H1 (cell line): ENCODE data around the gene RRAS. TPM values are rescaled to one million over a fixed set of nuclear protein-coding genes. Genes with fewer than 3 reads are reported as not detected.

Experiments used
- CTCF ChIA-PET: fragments of 300-600 bp; sonication (Branson Sonifier 250); formaldehyde crosslinking; loops from one replicate; lab custom pipeline; 2021; ENCODE audit not compliant: partially characterized antibody; lab: Charles Lee
- POLR2A ChIA-PET: fragments of 300-600 bp; sonication (Branson Sonifier 250); formaldehyde crosslinking; loops from one replicate; lab custom pipeline; 2021; ENCODE audit warnings: inconsistent platforms; ENCODE audit not compliant: partially characterized antibody; lab: Charles Lee
- DNase-seq, 2 experiments: peaks; one replicate each; pipeline versions ENCODE4 v3.0.0 to v3.0.0-alpha.2; 2010 to 2022; ENCODE audit warnings: low spot score in 2 of 2, low read depth in 1 of 2, mixed read lengths in 1 of 2
- FAIRE-seq: peaks from 2 replicates; lab custom pipeline; 2011; peaks lifted over from hg19 to GRCh38; lab: Jason Lieb, UNC
- H2AFZ ChIP-seq: 2 replicates; pipeline ENCODE4 v1.8.1; 2012; ENCODE audit warnings: low read length, inconsistent platforms
- H2AK5ac ChIP-seq: 2 replicates; pipeline ENCODE4 v1.6.1; 2013; ENCODE audit warnings: low read depth, low read length
- H2BK120ac ChIP-seq: replicated peaks from 2 replicates; pipeline ENCODE3; 2013; ENCODE audit warnings: low read depth, low read length, inconsistent platforms
- H2BK12ac ChIP-seq: 2 replicates; pipeline ENCODE4 v1.6.1; 2013; ENCODE audit warnings: low read depth, low read length
- H2BK15ac ChIP-seq: 2 replicates; pipeline ENCODE4 v1.6.1; 2013; ENCODE audit warnings: low read length
- H2BK20ac ChIP-seq: 2 replicates; pipeline ENCODE4 v1.6.1; 2013; ENCODE audit warnings: low read length
- H2BK5ac ChIP-seq: 2 replicates; pipeline ENCODE4 v1.6.1; 2013; ENCODE audit warnings: low read depth, low read length
- H3K14ac ChIP-seq: 2 replicates; pipeline ENCODE4 v1.6.1; 2013; ENCODE audit warnings: inconsistent platforms; ENCODE audit not compliant: insufficient read length
- H3K18ac ChIP-seq: 2 replicates; pipeline ENCODE4 v1.6.1; 2013; ENCODE audit warnings: low read length; ENCODE audit errors: extremely low read depth
- H3K23ac ChIP-seq: 2 replicates; pipeline ENCODE4 v1.6.1; 2013; ENCODE audit warnings: inconsistent platforms; ENCODE audit not compliant: insufficient read length
- H3K23me2 ChIP-seq: 2 replicates; pipeline ENCODE4 v1.6.1; 2013; ENCODE audit warnings: low read depth, low read length
- H3K27ac ChIP-seq: 2 replicates; pipeline ENCODE4 v1.6.1; 2011; ENCODE audit warnings: low read depth, low read length, inconsistent platforms
- H3K27me3 ChIP-seq, 4 experiments: replicated peaks in 1 of 4; 1 replicate in 1 of 4; 2 replicates in 3 of 4; pipeline versions ENCODE4 v1.6.1 to v1.8.1; 2011 to 2013; ENCODE audit warnings: low read length in 3 of 4, mild to moderate bottlenecking in 3 of 4, inconsistent platforms in 2 of 4, mixed read lengths in 2 of 4, moderate library complexity in 1 of 4; ENCODE audit not compliant: control insufficient read depth in 3 of 4, insufficient read depth in 3 of 4; ENCODE audit errors: extremely low read depth in 1 of 4
- H3K36me3 ChIP-seq, 4 experiments: 2 replicates each; pipeline versions ENCODE4 v1.6.1 to v1.8.1; 2011 to 2013; ENCODE audit warnings: mild to moderate bottlenecking in 4 of 4, low read length in 3 of 4, moderate library complexity in 2 of 4, control low read depth in 1 of 4, inconsistent platforms in 1 of 4; ENCODE audit not compliant: insufficient read depth in 4 of 4, control insufficient read depth in 2 of 4
- H3K4ac ChIP-seq: replicated peaks from 2 replicates; pipeline ENCODE3; 2013; ENCODE audit warnings: low read length, low read depth, mixed read lengths, inconsistent platforms; ENCODE audit not compliant: insufficient read length
- H3K4me1 ChIP-seq, 4 experiments: replicated peaks in 1 of 4; 1 replicate in 1 of 4; 2 replicates in 3 of 4; pipeline versions ENCODE4 v1.6.1 to v1.8.1; 2011 to 2013; ENCODE audit warnings: low read length in 3 of 4, inconsistent platforms in 2 of 4, mixed read lengths in 1 of 4; ENCODE audit not compliant: insufficient read depth in 4 of 4, control insufficient read depth in 3 of 4
- H3K4me2 ChIP-seq, 2 experiments: 2 replicates each; pipeline versions ENCODE4 v1.6.1 to v1.8.1; 2011 to 2013; ENCODE audit warnings: low read depth in 2 of 2, low read length in 2 of 2, control low read depth in 1 of 2, inconsistent platforms in 1 of 2, mild to moderate bottlenecking in 1 of 2; ENCODE audit not compliant: insufficient read depth in 1 of 2
- H3K4me3 ChIP-seq, 4 experiments: fragments of 200-600, 300-600 bp in 1 of 4; sonication (generic), shearing (Covaris generic), sonication (Bioruptor Twin) in 1 of 4; 2 replicates each; pipeline versions ENCODE4 v1.5.1 to v1.8.1; 2011 to 2016; ENCODE audit warnings: low read length in 4 of 4, low read depth in 3 of 4, control low read depth in 2 of 4, inconsistent platforms in 2 of 4, mild to moderate bottlenecking in 2 of 4, mixed read lengths in 1 of 4, moderate library complexity in 1 of 4; ENCODE audit not compliant: insufficient read depth in 2 of 4; ENCODE audit errors: extremely low read depth in 1 of 4
- H3K56ac ChIP-seq: replicated peaks from 2 replicates; pipeline ENCODE3; 2013; ENCODE audit warnings: low read depth, mild to moderate bottlenecking, mixed read lengths, low read length, inconsistent platforms; ENCODE audit not compliant: insufficient read length
- H3K79me1 ChIP-seq: 2 replicates; pipeline ENCODE4 v1.6.1; 2013; ENCODE audit warnings: low read depth, low read length, control low read depth
- H3K79me2 ChIP-seq, 2 experiments: 2 replicates each; pipeline versions ENCODE4 v1.6.1 to v1.8.1; 2012 to 2013; ENCODE audit warnings: low read length in 2 of 2, mild to moderate bottlenecking in 2 of 2, inconsistent platforms in 1 of 2; ENCODE audit not compliant: insufficient read depth in 2 of 2, control insufficient read depth in 1 of 2
- H3K9ac ChIP-seq, 4 experiments: replicated peaks in 1 of 4; 1 replicate in 1 of 4; 2 replicates in 3 of 4; pipeline versions ENCODE4 v1.6.1 to v1.8.1; 2011 to 2013; ENCODE audit warnings: low read depth in 3 of 4, low read length in 3 of 4, control low read depth in 2 of 4, mild to moderate bottlenecking in 2 of 4, moderate library complexity in 2 of 4, inconsistent platforms in 1 of 4; ENCODE audit errors: extremely low read depth in 1 of 4
- H3K9me3 ChIP-seq, 2 experiments: 2 replicates each; pipeline versions ENCODE4 v1.6.1 to v1.8.1; 2012 to 2013; ENCODE audit warnings: mild to moderate bottlenecking in 2 of 2, moderate library complexity in 2 of 2, control low read depth in 1 of 2, inconsistent platforms in 1 of 2, low read depth in 1 of 2, low read length in 1 of 2, mixed read lengths in 1 of 2; ENCODE audit not compliant: insufficient read depth in 2 of 2
- H4K20me1 ChIP-seq, 2 experiments: replicated peaks in 1 of 2; 2 replicates each; pipeline versions ENCODE3 to v1.8.1; 2011 to 2013; ENCODE audit warnings: inconsistent platforms in 2 of 2, low read length in 2 of 2, mild to moderate bottlenecking in 1 of 2; ENCODE audit not compliant: insufficient read depth in 2 of 2, control insufficient read depth in 1 of 2
- H4K5ac ChIP-seq: 2 replicates; pipeline ENCODE4 v1.6.1; 2013; ENCODE audit warnings: low read length, low read depth, mixed read lengths, inconsistent platforms; ENCODE audit not compliant: insufficient read length
- H4K8ac ChIP-seq: 2 replicates; pipeline ENCODE4 v1.8.0; 2013; ENCODE audit warnings: mild to moderate bottlenecking, moderate library complexity, low read length, inconsistent platforms; ENCODE audit not compliant: insufficient read depth; ENCODE audit errors: extremely low read depth
- H4K91ac ChIP-seq: replicated peaks from 2 replicates; pipeline ENCODE3; 2013; ENCODE audit warnings: low read length, mixed read lengths, inconsistent platforms; ENCODE audit not compliant: insufficient read length
- ATF3 ChIP-seq: IDR thresholded peaks from 2 replicates; pipeline ENCODE4 v1.6.1; 2011; ENCODE audit warnings: low read depth, mild to moderate bottlenecking, low read length; ENCODE audit not compliant: insufficient read depth
- EGR1 ChIP-seq: IDR thresholded peaks from 2 replicates; pipeline ENCODE4 v1.6.1; 2011; ENCODE audit warnings: low read depth, low read length, borderline replicate concordance
- POLR2AphosphoS5 ChIP-seq: IDR thresholded peaks from 2 replicates; pipeline ENCODE4 v1.6.1; 2011; ENCODE audit warnings: low read depth, low read length
- RNF2 ChIP-seq: fragments of 200-900, 300-1000 bp; sonication (generic); IDR thresholded peaks from 2 replicates; pipeline ENCODE4 v1.7.1; 2016; ENCODE audit warnings: borderline replicate concordance, low read depth, mild to moderate bottlenecking, antibody characterized with exemption, low read length; ENCODE audit not compliant: poor library complexity, severe bottlenecking; ENCODE audit errors: missing control alignments
- RXRA ChIP-seq: IDR thresholded peaks from 2 replicates; pipeline ENCODE4 v1.6.1; 2011; ENCODE audit warnings: low read depth, mild to moderate bottlenecking, low read length, moderate library complexity; ENCODE audit not compliant: insufficient read depth
- SAP30 ChIP-seq: fragments of 300-600 bp; sonication (generic); IDR thresholded peaks from 2 replicates; pipeline ENCODE4 v1.7.1; 2012; ENCODE audit warnings: low read length, moderate library complexity, mild to moderate bottlenecking, inconsistent platforms; ENCODE audit not compliant: insufficient read depth, insufficient replicate concordance
- TAF1 ChIP-seq: IDR thresholded peaks from 2 replicates; pipeline ENCODE4 v1.6.1; 2011; ENCODE audit warnings: mild to moderate bottlenecking, low read depth, low read length
- TAF7 ChIP-seq: optimal IDR thresholded peaks from 2 replicates; pipeline ENCODE3; 2011; ENCODE audit warnings: low read depth, mild to moderate bottlenecking, inconsistent platforms, low read length, moderate library complexity, borderline replicate concordance
- TBP ChIP-seq: IDR thresholded peaks from 2 replicates; pipeline ENCODE4 v1.6.1; 2011; ENCODE audit warnings: low read depth, low read length, improper control_type of control experiment
- WGBS, 2 experiments: shearing (Covaris generic) in 1 of 2; methylation state at CpG; one replicate each; pipeline versions ENCODE4 v1.1.6 to v1.1.7; 2013 to 2015; ENCODE audit warnings: low lambda C conversion rate in 2 of 2, mixed read lengths in 2 of 2, inconsistent platforms in 1 of 2, low coverage in 1 of 2, missing lambda C conversion rate in 1 of 2; ENCODE audit not compliant: insufficient replicate concordance in 2 of 2, insufficient coverage in 1 of 2, insufficient read length in 1 of 2; ENCODE audit errors: extremely low coverage in 1 of 2, missing lambda C conversion rate in 1 of 2; 5-methylcytosine and 5-hydroxymethylcytosine counted together
- polyA plus RNA-seq, 7 experiments: library from polyadenylated mRNA; depleted of rRNA in 3 of 7; stranded (reverse) in 5 of 7; unstranded in 2 of 7; fragments of >200 nt in 5 of 7; fragments of 200-250 nt in 2 of 7; gene quantifications; 1 replicate in 5 of 7; 2 replicates in 1 of 7; 4 replicates in 1 of 7; pipeline versions ENCODE4 v1.2.1 to v1.2.3, GENCODE V29; 2011 to 2013; ENCODE audit warnings: missing spikeins in 2 of 7, mixed read lengths in 2 of 7
- total RNA-seq: library from RNA; stranded (reverse); fragmentation: NEBNext Ultra II Directional; extraction: Animal tissue kit (Norgen Biotek cat#: 25700); gene quantifications from 2 replicates; pipeline ENCODE4 v1.2.1, GENCODE V29; 2021

Gene RRAS
- total and polyA plus RNA-seq, 2 of the 8 experiments (the other 6 are each of a cell fraction or from before 2014, with no cell fraction given), result 17.7 to 49.1 TPM

- Histone ChIP-seq H2BK5ac (0 out of 2 replicates have a peak overlapping the region, but pooled peaks have one; percentile 35), H3K14ac (no peak overlapping the region), H4K5ac (peak overlapping the region; percentile 18), H3K4me1 (peaks cover 2 to 17% (median 12%) of the 10 kb centered on the region in 4 experiments), H3K18ac (no peak overlapping the region; the same call in 1 of the 2 replicates), H2BK120ac (no peak overlapping the region), H3K9me3 (no peaks in the 10 kb centered on the region), H3K23me2 (peaks cover 4% of the 10 kb centered on the region), H3K56ac (no peak overlapping the region), H2AK5ac (no peak overlapping the region), H3K23ac (no peak overlapping the region), H2AFZ (no peak overlapping the region), H3K36me3 (peaks cover 23 to 38% (median 34%) of the 10 kb centered on the region in 4 experiments), H3K4me2 (peak overlapping the region; percentile 58 to 60), H4K20me1 (peaks cover 36 to 46% of the 10 kb centered on the region in 2 experiments), H4K91ac (no peak overlapping the region), H2BK12ac (no peak overlapping the region), H3K4me3 (peak overlapping the region in 1 of 4 experiments; percentile 45; a peak in 4 of 8 replicates), H3K9ac (no peak overlapping the region), H2BK15ac (peak overlapping the region; percentile 92; the same call in 1 of the 2 replicates), H3K27ac (peak overlapping the region; percentile 48; the same call in 1 of the 2 replicates), H3K4ac (no peak overlapping the region), H4K8ac (no peak overlapping the region), H3K79me1 (peaks cover 9% of the 10 kb centered on the region), H3K27me3 (no peaks in the 10 kb centered on the region), H3K79me2 (peaks cover 17 to 55% of the 10 kb centered on the region in 2 experiments), H2BK20ac (no peak overlapping the region)
- FAIRE-seq (no peak), DNase-seq (peak; percentile 95 to 100)
- ChIA-PET CTCF (interaction anchor here (0.6 to 3.2 kb wide), 18 partner anchors 9 to 174 kb away, joined by 3 to 23 read pairs (median 4); partner anchors contain the start of genes ADM5 and CPT1C), POLR2A (interaction anchor here (1.0 to 14.5 kb wide), 14 partner anchors 8 to 195 kb away, joined by 3 to 275 read pairs (median 4); partner anchors contain the start of genes ADM5, BCL2L12, CPT1C and IRF3)
- WGBS, 2 experiments, result 38% methylated on average over 39 of the region's 40 CpGs; no CpG with 5 or more reads in 1 of the 2 experiments
- TF ChIP-seq RXRA, result no peak
- TF ChIP-seq TAF7, result no peak
- TF ChIP-seq RNF2, result no peak
- TF ChIP-seq SAP30, result no peak
- TF ChIP-seq TAF1, result no peak
- TF ChIP-seq TBP, result no peak
- no peak for TF ChIP-seq EGR1
- TF ChIP-seq POLR2AphosphoS5, result peak; percentile 77; the same call in 1 of the 2 replicates
- TF ChIP-seq ATF3, result 0 out of 2 replicates have a peak, but pooled peaks have one; percentile 8
These were observed 40.7 kb upstream of the RRAS start for GRCh38 chr19:49680421-49681351.
